ELF-1 (cell line): ENCODE measurements around the gene MICU1.
"Not testable (repeated sequence)": the region's sequence is repeated elsewhere in the genome, so short reads cannot be mapped to it uniquely, and the experiment has no call there.

Experiments used
- DNase-seq: peaks from one replicate; pipeline ENCODE4 v3.0.0-alpha.2; 2016; ENCODE audit warnings: low read depth, low spot score

Gene MICU1

DNA sequence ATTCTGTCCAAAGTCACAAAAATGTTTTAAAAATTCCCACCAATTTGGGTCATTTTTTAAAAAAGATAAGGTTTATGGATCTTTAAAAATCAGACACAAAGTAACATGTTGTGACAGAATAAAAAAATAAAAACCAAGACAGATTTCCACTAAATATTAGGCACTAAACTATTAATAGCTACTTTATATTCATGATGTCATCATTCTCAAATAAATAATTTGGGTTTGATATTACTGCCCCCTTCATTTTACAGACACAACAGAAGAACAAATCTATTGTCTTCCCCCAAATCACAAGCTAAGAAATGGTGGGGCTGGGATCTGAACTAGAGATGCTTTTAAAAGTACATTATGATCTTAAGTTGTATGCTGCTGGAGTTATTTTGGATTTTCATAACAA, 119.4 kb downstream of the MICU1 start:
- DNase-seq = no peak

DNA sequence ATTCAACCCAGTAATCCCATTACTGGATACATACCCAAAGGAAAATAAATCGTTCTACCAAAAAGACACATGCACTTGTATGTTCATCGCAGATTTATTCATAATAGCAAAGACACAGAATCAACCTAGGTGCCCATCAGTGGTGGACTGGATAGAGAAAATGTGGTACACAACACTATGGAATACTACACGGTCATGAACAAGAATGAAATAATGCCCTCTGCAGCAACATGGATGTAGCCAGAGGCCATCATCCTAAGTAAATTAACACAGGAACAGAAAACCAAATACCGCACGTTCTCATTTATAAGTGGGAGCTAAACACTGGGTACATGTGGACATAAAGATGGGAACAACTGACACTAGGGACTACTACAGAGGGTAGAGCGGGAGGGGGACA, 120.4 kb downstream of the MICU1 start:
- DNase-seq = no peak

DNA sequence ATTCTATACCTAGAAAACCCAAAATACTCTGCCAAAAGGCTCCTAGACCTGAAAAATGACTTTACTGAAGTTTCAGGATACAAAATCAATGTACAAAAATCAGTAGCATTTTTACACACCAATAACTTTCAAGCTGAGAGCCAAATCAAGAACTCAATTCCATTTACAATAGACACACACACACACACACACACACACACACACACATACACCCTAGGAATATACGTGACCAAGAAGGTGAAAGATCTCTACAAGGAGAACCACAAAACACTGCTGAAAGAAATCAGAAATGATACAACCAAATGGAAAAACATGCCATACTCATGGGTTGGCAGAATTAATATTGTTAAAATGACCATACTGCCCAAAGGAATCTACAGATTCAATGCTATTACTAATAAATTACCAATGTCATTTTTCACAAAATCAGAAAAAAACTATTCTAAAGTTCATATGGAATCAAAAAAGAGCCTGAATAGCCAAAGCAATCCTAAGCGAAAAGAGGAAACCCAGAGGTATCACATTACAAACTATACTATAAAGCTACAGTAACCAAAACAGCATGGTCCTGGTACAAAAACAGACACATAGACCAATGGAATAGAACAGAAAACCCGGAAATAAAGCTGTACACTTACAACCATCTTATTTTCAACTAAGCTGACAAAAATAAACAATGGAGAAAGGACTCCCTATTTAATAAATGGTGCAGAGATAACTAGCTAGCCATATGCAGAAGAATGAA, 122.0 kb downstream of the MICU1 start:
- DNase-seq = no peak

DNA sequence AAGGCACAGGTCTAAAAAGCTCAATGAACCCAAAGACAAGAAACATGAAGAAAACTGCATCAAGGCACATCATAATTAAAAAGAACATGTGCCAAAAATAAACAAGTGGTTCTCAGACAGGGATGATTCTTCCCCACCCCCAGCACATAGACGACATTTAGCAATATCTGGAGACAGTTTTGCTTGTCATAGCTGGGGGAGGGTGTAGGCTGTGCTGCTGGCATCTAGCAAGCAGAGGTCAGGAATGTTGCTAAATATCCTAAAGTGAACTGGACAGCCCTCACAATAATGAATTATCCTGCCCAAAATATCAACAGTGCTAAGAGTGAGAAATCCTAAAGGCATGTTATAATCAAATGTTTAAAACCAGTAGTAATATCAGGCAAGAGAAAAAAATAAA, 122.6 kb downstream of the MICU1 start:
- no peak for DNase-seq

DNA sequence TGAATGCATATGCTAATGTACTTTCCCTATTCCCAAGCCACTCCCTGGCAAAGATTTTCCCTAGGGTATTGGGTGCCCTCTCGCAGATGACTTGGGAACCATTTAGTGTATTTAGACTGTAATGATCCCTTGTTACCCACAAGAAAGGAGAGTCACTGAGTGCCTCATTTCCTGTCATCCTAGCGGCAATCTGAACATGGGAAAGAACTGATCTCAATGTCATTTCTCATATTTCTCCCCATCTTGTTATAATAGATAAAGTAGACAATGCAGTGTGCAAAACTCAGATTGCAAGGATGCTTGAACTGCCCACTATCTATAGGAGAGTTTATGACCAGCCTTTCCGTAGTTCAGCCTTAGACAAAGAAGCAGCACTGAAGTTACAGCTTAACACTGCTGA, 123.3 kb downstream of the MICU1 start:
- DNase-seq = no peak

DNA sequence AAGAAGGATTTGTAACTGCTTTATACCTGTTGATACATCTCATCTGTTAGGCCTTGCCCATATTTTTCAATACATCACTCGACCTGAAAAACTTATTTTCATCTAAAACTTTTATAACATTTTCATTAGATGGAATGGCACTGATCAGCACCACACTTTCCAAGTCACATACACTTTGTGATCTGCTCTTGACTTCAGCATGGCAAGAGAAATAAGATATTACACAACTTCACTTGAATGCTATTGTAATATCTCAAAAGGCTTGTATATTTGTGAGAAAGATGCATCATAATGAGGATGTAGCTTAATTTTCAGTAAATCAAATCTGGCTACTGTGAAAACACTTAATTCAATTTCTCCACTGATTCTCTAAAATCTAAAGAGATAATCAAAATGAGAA, 126.2 kb downstream of the MICU1 start:
- DNase-seq = no peak

DNA sequence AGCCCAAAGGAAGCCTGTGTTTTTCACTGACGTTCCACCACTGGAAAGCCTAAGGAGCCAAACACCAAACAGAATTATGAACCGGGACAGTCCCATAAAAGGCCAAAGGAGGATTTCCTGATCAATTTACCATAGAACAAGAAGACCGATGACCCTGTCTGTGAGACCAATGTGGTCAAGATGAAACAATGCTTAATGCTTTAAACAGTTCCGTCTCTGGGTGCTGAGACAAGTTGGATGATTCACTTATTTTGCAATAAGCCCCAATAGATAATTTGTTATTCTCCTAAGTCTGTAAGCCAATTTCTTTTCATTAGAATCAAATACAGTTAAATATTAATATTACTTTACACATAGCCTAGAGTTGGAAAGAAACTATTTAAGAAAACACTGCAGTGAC, 134.9 kb downstream of the MICU1 start:
- no peak for DNase-seq

DNA sequence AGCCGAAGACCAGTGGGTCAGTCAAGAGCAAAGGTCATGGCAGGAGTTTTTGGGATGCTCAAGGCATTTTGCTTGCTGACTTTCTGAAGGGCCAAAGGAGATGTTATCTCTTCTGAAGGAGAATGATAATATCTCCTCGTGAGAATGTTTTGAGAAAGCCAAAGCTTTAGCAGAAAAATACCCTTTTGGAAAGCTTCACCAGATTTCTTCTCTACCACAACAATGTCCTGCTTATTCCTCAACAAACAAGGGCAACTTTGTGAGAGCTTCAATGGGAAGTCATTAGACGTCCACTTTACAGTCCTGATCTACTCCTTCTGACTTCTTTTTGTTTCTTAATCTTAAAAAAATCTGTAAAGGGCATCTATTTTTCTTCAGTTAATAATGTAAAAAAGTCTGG, 138.4 kb downstream of the MICU1 start:
- no peak for DNase-seq

DNA sequence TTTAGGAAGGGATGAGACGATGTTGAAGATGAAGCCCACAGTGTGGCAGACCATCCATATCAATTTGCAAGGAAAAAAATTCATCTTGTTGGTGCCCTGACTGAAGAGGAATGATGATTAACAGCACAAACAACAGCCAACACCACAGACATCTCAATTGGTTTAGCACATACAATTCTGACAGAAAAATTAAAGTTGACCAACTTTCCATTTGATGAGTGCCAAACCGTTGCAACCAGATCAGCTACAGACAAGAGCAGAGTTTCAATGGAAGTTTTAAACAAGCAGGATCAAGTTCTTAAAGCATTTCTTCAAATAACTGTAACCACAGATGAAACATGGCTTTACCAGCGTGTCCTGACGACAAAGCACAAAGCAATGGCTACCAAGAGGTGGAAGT, 138.8 kb downstream of the MICU1 start:
- no peak for DNase-seq

DNA sequence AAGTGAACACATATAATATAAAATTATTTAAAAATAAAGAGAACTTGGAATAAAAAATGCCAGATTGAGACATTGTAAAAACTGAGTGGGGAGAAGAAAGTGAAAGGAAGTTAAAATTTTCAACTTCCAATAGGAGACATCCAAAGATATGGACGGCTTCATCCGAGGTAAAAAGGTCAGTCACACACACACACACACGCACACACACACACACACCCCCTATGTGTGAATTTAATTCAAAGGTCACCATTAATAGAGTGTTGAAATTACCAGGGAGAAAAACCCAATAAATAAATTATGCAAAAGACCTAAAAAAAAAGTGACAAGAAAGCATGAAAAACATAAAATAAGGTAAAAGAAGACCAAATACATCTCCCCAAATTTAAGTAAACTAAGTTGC, 140.2 kb downstream of the MICU1 start:
- DNase-seq = no peak

DNA sequence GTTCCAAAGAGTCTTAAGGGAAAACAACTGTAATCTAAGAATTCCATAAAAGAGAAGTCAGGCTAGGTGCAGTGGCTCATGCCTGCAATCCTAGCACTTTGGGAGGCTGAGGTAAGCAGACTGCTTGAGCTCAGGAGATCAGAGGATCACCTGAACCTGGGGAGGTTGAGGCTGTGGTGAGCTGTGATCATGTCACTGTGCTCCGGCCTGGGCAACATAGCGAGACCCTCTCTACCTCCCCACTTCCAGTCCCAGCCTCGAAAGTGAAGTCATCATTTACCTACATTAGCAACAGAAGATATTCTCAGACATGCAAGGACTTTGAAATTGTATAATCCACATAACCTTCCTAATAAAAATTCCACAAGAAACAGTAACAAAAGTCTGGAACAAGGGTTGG, 141.4 kb downstream of the MICU1 start:
- no peak for DNase-seq

DNA sequence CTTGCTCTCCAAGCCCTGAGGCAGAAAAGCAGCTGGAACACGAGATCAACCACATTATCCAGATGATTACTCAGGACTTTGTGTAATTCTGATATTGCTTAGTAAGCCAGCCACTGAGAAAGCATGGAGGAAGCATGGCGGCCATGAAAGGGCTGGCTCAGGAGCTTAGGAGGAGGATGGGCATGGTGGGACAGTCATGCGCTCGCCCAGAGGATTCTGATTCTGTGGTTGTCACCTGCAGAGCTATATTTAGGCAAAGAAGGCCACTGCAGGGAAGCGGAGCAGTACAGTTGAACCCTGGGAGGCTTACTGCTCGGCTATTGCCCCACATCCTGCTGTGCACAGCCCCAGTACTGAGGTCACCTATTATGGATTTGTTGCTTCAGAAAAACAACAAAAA, 142.4 kb downstream of the MICU1 start:
- DNase-seq = no peak

DNA sequence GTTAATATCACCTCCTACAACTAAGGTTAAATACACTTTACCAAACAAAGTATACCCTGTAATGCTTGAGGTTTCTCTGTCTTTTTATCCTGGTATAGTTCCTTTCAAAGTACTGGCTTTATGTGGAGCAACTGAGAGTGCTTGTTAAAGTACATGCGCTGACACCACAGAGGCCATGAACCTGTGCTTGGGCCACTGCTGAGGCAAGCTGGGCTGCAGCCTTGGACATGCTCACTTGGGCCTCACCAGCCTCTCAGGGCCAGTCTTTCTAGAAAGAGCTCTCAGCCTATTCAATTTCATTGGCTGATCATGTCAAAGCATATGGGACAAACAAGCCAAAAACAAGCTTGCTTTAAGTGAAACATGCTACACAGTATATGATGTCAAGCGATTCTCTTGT, 145.0 kb downstream of the MICU1 start:
- no peak for DNase-seq

DNA sequence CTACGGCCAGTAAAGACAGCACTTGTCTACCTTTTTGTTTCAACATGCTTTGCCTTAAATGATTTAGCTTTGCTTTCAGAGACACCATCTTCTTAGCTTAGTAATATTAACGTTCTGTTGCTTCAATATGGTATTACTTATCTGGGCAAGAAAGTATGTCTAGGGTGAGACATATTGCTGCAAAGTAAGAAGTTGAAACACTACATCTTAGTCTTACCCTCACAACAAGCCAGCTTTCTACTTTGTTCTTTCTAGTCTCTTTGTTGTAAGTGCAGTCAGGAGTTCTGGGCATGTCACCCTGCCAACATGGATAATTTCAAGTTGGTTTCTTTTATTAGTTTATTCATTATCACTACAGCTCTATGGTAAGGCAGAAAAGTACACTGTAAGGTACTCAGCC, 148.4 kb downstream of the MICU1 start:
- DNase-seq = no peak

DNA sequence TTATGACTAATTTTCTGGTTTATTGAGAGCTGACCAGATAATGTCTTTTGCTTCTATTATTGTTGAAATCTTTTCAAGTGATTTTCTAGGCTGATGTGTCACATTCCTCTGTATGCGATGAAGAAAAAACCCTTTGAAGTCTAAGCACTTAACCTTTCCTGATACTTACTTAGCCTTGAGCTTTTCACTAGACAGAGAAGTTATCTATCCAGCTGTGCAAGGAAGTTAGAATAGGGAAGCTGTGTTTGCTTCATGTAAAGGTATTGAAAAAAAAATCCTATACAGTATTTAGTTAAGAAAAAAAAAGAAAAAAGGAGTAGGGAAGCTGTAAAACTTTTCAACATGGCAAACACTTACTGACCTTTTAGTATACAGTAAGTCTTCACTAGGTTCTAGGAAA, 153.6 kb downstream of the MICU1 start:
- DNase-seq = no peak

DNA sequence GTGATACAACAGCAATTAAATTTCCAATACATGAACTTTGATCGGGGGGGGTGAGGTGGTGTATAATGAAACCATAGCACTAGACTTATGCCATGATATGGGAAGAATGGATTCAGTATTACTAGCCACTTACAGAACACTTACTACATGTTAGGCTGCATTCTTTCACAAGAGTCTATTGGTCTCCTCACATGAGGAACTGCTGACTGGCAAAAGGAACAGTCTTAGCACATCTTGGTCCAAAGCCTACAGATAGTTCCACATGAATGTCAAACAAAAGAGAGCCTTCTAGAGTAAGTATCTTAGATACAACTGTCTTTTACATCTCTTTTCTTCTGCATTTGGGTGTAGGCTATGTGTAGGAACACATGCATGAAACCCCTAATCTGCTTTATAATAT, 155.2 kb downstream of the MICU1 start:
- DNase-seq = no peak

DNA sequence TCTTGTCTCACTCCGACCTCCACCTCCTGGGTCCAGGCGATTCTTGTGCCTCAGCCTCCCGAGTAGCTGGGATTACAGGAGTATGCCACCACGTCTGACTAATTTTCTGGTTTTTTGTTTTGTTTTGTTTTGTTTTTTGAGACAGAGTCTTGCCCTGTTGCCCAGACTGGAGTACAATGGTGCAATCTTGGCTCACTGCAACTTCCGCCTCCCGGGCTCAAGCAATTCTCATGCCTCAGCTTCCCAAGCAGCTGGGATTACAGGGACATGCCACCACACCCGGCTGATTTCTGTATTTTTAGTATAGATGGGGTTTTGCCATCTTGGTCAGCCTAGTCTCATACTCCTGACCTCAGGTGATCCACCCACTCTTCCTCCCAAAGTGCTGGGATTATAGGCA, 158.8 kb downstream of the MICU1 start:
- DNase-seq = not testable (repeated sequence)

DNA sequence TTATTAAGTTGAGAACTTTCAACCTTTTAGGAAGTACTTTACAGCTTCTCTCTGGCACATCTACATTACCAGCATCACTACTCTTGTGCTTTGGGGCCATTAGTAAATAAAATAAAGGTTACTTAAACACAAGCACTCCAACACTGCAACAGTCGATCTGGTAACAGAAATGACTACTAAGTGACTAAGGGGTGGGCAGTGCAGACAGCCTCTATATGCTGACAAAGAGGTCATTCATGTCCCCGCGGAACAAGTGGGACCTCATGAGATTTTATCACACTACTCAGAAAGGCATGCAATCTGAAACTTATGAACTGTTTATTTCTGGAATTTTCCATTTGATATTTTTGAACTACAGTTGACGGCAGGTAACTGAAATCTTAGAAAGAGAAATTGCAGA, 159.9 kb downstream of the MICU1 start:
- no peak for DNase-seq

DNA sequence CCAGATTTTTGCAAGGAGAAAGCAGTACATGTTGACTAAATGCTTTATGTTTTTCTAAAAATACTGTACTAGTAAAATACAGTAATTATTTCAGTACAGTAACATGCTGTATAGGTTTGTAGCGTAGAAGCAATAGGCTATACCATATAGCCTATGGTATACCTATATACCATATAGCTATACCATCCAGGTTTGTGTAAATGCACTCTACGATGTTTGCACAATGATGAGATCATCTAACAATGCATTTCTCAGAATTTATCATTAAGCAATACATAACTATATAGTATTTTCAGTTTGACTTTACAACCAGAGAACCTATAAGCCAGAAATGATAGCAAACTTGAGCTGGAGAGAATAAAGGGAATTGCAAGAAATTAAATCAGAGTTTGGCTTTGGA, 161.4 kb downstream of the MICU1 start:
- no peak for DNase-seq

DNA sequence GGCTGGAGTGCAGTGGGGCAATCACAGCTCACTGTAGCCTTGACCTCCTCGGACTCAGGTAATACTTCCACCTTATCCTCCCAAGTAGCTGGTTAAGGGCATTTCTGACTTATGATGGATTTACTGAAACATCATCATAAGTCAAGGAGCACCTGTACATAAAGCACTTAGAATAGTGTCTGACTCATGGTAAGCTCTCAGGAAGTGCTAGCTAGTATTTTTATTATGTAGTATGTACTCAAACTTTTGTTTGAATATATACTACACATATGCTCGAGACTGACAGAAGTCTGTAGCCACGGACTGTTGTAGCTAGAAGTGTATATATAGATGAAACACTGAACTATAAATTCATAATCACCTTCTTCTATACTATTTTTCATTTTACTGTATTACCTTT, 163.6 kb downstream of the MICU1 start:
- no peak for DNase-seq

DNA sequence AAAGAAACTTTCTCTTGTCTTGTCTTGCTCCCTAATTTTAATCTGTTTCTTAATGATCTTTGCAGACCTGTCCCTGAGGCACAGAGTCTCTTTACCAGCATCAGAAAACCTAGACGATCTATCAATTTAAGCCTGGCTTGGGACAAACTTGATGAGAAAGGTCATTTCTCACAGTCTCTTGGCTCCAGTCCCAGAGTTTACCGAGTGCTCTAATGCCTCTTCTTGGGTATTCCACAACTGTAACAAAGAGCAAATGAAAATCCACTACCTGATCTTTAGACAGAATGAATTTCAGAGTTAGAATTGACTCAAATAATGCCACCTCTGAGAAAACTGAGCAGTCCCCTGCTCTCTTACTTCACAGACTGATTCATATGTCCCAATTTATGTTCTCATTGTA, 164.8 kb downstream of the MICU1 start:
- no peak for DNase-seq

DNA sequence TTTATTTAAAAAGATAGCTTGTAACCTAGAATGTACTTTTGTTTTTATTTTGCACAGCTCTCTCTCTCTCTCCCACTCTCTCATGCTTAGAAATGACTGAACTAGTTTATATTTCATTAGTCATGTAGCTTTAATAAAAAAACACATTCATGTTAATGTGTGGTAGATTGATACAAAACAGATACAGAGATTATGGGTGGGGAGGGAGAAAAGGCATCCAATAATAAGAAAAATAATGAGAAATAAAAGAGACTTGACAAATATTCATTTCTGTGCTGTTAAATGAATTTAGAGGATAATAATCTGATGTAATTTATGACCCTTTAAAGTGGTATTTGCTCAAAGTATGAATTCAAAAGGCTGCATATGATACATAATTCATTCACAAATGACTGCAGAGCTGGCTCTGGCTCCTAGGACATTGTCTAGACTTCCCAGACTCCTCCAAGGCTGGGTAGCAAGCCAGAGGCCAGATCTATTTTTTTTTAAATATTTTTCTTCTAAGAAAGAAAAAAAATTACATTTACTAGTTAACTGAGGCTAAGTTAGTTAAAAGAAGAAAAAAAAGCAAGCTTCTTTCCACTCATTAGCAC, 165.5 kb downstream of the MICU1 start:
- no peak for DNase-seq

DNA sequence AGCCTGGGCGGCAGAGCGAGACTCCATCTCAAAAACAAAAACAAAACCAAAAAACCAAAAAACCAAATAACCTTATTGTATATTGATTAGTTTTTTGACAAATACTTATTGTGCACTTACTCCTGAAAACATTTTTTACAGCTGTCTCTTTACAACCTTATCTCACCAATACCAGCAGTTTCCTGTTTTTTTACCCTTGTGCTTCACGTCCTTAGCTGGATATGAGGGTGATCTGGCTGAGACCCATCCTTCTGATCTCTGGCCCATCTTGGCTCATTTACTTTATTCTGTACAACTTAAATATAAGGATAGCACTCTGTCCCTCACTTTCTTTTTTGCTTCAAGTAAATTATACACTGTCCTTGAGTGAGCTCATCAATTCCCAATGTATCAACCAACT, 166.6 kb downstream of the MICU1 start:
- no peak for DNase-seq
